HG03571 (cell line): Measurements from ENCODE around the gene SYT5.

ENCODE experiments used
- ATAC-seq: cut with Tn5 transposase; IDR thresholded peaks from one replicate; pipeline ENCODE4 v1.9.1; 2021; ENCODE audit not compliant: unreplicated experiment

SYT5 gene

GRCh38 chr19:55147545-55148251 lies 32.4 kb downstream of the SYT5 start:
- ATAC-seq: no peak

- ATAC-seq: no peak
Measured at GRCh38 chr19:55146705-55147273, 33.3 kb downstream of the SYT5 start.

- ATAC-seq: no peak
Measured at GRCh38 chr19:55146078-55146704, 33.9 kb downstream of the SYT5 start.

GRCh38 chr19:55145232-55145631 lies 34.9 kb downstream of the SYT5 start:
- no peak for ATAC-seq

- no peak for ATAC-seq
Measured at GRCh38 chr19:55141696-55142095, 38.4 kb downstream of the SYT5 start.

- no peak for ATAC-seq
Measured at GRCh38 chr19:55137915-55138314, 42.2 kb downstream of the SYT5 start.

GRCh38 chr19:55136399-55137102 lies 43.5 kb downstream of the SYT5 start:
- ATAC-seq: no peak

GRCh38 chr19:55134736-55135135 lies 45.4 kb downstream of the SYT5 start:
- ATAC-seq: no peak

- ATAC-seq: no peak
Measured at GRCh38 chr19:55133639-55134444, 46.2 kb downstream of the SYT5 start.

- ATAC-seq: no peak
Measured at GRCh38 chr19:55132453-55133129, 47.5 kb downstream of the SYT5 start.

GRCh38 chr19:55131421-55131820 lies 48.7 kb downstream of the SYT5 start:
- ATAC-seq: no peak
